Kidney (tissue), 14 donors: ENCODE results near the gene RASGRP2. TPM values are rescaled to one million over a fixed set of nuclear protein-coding genes. Genes with fewer than 3 reads are reported as not detected.

ENCODE experiments used
- DNase-seq, 5 donors: peaks; one replicate each; pipeline ENCODE4 v3.0.0-alpha.2; 2013 to 2020
- FAIRE-seq: peaks from 2 replicates; lab custom pipeline; 2012; peaks lifted over from hg19 to GRCh38; lab: Jason Lieb, UNC
- H3K27ac ChIP-seq, 2 donors: one replicate each; pipeline ENCODE4 v1.7.0; 2013; ENCODE audit warnings: low read depth in 2 of 2, low read length in 2 of 2, inconsistent platforms in 1 of 2
- H3K27me3 ChIP-seq: one replicate; pipeline ENCODE4 v1.7.1; 2013; ENCODE audit warnings: low read length, inconsistent platforms; ENCODE audit not compliant: control insufficient read depth, insufficient read depth
- H3K36me3 ChIP-seq, 3 donors: one replicate each; pipeline versions ENCODE4 v1.7.0 to v1.7.1; 2013; ENCODE audit warnings: low read length in 3 of 3, control low read depth in 1 of 3, inconsistent platforms in 1 of 3; ENCODE audit not compliant: insufficient read depth in 3 of 3, control insufficient read depth in 2 of 3
- H3K4me1 ChIP-seq, 3 donors: one replicate each; pipeline versions ENCODE4 v1.7.0 to v1.7.1; 2013; ENCODE audit warnings: low read length in 3 of 3, inconsistent platforms in 1 of 3, low read depth in 1 of 3; ENCODE audit not compliant: control insufficient read depth in 2 of 3, insufficient read depth in 2 of 3
- H3K4me3 ChIP-seq, 3 donors: one replicate each; pipeline versions ENCODE4 v1.7.0 to v1.8.1; 2013; ENCODE audit warnings: low read length in 3 of 3, control low read depth in 1 of 3, inconsistent platforms in 1 of 3
- H3K9ac ChIP-seq, 3 donors: one replicate each; pipeline versions ENCODE4 v1.7.0 to v1.7.1; 2013; ENCODE audit warnings: low read length in 3 of 3, control low read depth in 1 of 3, inconsistent platforms in 1 of 3
- H3K9me3 ChIP-seq, 3 donors: one replicate each; pipeline versions ENCODE4 v1.7.0 to v1.7.1; 2013; ENCODE audit warnings: low read length in 3 of 3, control low read depth in 1 of 3, inconsistent platforms in 1 of 3; ENCODE audit not compliant: control insufficient read depth in 2 of 3, insufficient read depth in 1 of 3
- intact Hi-C: fragments of 100-400 bp; cut with DNase I; formaldehyde crosslinking; loops from one replicate; pipeline ENCODE4 v1.11.1; 2022
- polyA plus RNA-seq: library from polyadenylated mRNA; stranded (reverse); fragments of 350-450 nt; fragmentation: Illumina TruSeq; extraction: RNeasy Lipid Tissue Mini Kit (QIAGEN cat#74804); gene quantifications from one replicate; pipeline ENCODE4 v1.2.3, GENCODE V29; 2014; ENCODE audit warnings: low read depth, low replicate concordance; ENCODE audit not compliant: insufficient read depth
- total RNA-seq: library from RNA; stranded (reverse); fragmentation: NEBNext Ultra II Directional; extraction: Animal tissue kit (Norgen Biotek cat#: 25700); gene quantifications from one replicate; pipeline ENCODE4 v1.2.1, GENCODE V29; 2021
- TF ChIP-seq, protein P1 (sequence below): IDR thresholded peaks from 3 replicates; pipeline ENCODE4 v1.5.1; 2012; ENCODE audit warnings: mild to moderate bottlenecking, moderate library complexity, borderline replicate concordance; ENCODE audit not compliant: insufficient read depth; ENCODE audit errors: extremely low read depth
- donor health status: control.
- donor health status: control.
- donor health status: control.
- donor health status: control.
- donor health status: control.
- donor health status: DM: yes; HTN: yes; CAD: no.
- donor health status: Normal renal cell carcinoma (clear cell type).

The RASGRP2 gene
- total and polyA plus RNA-seq, 2 donors from 2014 or later: 14.1 to 42.6 TPM

DNA sequence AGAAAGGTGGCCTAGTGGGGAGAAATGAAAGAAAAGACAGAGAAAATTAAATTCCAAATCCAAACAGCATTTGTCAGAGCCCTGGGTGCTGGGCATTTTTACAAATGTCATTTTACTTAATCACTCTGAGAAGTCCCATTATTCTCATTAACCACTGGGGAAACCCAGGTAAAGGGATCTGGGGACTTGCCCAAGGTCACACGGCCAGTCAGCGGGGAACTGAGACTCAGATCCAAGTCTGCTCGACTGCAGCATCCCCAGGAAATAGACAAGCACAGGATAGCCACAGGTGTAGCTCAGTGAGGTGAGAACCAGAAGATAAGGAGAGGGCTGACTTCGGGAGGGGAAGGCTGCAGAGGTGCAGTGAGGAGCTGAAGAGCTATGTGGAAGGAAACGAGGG is 28.8 kb downstream of the RASGRP2 start:
- H3K27me3 ChIP-seq: peaks cover 17% of the 10 kb centered on the region
- no peak overlapping the region for H3K4me3 ChIP-seq
- no peak for DNase-seq
- no peaks in the 10 kb centered on the region for H3K36me3 ChIP-seq
- no peaks in the 10 kb centered on the region for H3K9me3 ChIP-seq
- no peak overlapping the region for H3K9ac ChIP-seq
- intact Hi-C loops: no loop called here
- TF ChIP-seq, protein P1, sequence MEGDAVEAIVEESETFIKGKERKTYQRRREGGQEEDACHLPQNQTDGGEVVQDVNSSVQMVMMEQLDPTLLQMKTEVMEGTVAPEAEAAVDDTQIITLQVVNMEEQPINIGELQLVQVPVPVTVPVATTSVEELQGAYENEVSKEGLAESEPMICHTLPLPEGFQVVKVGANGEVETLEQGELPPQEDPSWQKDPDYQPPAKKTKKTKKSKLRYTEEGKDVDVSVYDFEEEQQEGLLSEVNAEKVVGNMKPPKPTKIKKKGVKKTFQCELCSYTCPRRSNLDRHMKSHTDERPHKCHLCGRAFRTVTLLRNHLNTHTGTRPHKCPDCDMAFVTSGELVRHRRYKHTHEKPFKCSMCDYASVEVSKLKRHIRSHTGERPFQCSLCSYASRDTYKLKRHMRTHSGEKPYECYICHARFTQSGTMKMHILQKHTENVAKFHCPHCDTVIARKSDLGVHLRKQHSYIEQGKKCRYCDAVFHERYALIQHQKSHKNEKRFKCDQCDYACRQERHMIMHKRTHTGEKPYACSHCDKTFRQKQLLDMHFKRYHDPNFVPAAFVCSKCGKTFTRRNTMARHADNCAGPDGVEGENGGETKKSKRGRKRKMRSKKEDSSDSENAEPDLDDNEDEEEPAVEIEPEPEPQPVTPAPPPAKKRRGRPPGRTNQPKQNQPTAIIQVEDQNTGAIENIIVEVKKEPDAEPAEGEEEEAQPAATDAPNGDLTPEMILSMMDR: no peak
- H3K4me1 ChIP-seq: no peaks in the 10 kb centered on the region
- FAIRE-seq: no peak
- H3K27ac ChIP-seq: no peak overlapping the region

DNA sequence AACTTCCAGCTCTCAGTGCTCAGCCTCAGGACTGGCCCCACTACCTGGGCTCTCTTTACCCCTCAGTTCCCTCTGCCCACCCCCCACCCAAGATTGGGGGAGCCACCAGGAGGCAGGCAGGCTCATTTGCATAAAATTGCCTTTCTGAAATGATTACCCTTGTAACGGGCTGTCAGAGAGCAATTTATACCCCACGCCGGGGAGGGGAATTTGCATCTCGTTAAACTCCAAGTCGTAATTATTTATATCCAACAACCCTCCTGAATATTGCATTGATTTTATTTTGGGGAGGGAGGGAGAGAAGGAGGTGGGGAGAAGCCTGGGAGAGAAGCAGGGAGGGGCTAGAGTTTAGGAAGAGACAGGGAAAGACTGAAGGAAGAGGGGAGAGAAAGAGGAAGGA is 29.3 kb downstream of the RASGRP2 start:
- H3K4me3 ChIP-seq: no peak overlapping the region
- no peaks in the 10 kb centered on the region for H3K9me3 ChIP-seq
- DNase-seq: no peak
- no peak overlapping the region for H3K27ac ChIP-seq
- no peak for FAIRE-seq
- no peaks in the 10 kb centered on the region for H3K4me1 ChIP-seq
- H3K36me3 ChIP-seq: no peaks in the 10 kb centered on the region
- peaks cover 18% of the 10 kb centered on the region for H3K27me3 ChIP-seq
- H3K9ac ChIP-seq: no peak overlapping the region
- TF ChIP-seq, protein P1: no peak
- intact Hi-C loops: no loop called here

DNA sequence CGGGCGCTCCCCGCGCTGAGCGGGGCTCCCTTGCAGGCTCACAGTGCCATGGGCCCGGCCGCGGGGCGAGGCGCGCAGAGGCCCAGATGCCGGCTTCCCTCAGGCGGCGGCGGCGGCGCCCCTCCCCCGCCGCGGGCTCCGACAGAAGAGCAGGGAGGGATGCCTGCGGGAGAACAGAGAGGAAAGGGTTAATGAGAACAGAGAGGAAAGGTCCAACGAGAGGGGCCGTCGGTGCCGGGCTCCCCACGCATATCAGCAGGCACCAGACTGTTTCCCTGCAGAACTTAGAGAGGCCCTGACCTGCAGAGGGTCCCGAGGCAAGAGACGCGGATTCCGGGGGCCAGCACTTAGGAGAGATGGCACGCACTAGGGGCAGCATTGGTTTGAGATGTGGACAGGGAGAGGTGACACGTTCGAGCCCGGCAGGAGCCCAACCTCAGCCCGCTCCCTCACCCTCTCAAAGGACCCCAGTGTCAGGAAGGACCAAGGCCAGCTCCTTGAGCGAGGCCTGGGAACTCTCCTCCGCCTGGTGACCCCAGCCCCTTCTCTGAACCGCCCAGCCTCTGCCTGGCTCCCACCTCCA is 30.1 kb downstream of the RASGRP2 start:
- FAIRE-seq: no peak

More for the DNA sequence above, 30.1 kb downstream of the RASGRP2 start:
- DNase-seq: no peak
- Histone ChIP-seq H3K36me3 (no peaks in the 10 kb centered on the region), H3K4me3 (no peak overlapping the region), H3K27ac (no peak overlapping the region), H3K4me1 (no peaks in the 10 kb centered on the region), H3K27me3 (peaks cover 18% of the 10 kb centered on the region), H3K9ac (no peak overlapping the region), H3K9me3 (no peaks in the 10 kb centered on the region)
- intact Hi-C loops: no loop called here
- TF ChIP-seq, protein P1: no peak
